Measurements from ENCODE around the gene ALX4. TPM values are rescaled to one million over a fixed set of nuclear protein-coding genes. Genes with fewer than 3 reads are reported as not detected.
A peak's percentile ranks its signal among the peaks of the same experiment; 100 is the strongest.

ALX4 gene
- total and polyA plus RNA-seq, 2 of the 8 experiments (the other 6 are each of a cell fraction or from before 2014, with no cell fraction given), result not detected

- Histone ChIP-seq H3K79me2 (ENCODE audit: control insufficient read depth in 1 of 2, insufficient read depth in 2 of 2, low read length in 2 of 2) (no peaks in the 10 kb centered on the region), H4K91ac (replicated peaks; ENCODE audit: insufficient read length, low read length) (no peak overlapping the region), H3K23ac (ENCODE audit: insufficient read length) (no peak overlapping the region), H3K9me3 (ENCODE audit: insufficient read depth in 2 of 2, low read depth in 1 of 2, low read length in 1 of 2) (no peaks in the 10 kb centered on the region), H3K56ac (replicated peaks; ENCODE audit: insufficient read length, low read depth, low read length) (no peak overlapping the region), H2BK120ac (replicated peaks; ENCODE audit: low read depth, low read length) (no peak overlapping the region), H3K18ac (ENCODE audit: extremely low read depth, low read length) (no peak overlapping the region), H2BK12ac (ENCODE audit: low read depth, low read length) (no peak overlapping the region), H3K4me1 (replicated peaks in 1 of 4; ENCODE audit: control insufficient read depth in 3 of 4, insufficient read depth in 4 of 4, low read length in 3 of 4) (no peaks in the 10 kb centered on the region; a peak in 1 of 7 replicates), H3K23me2 (ENCODE audit: low read depth, low read length) (no peaks in the 10 kb centered on the region), H4K8ac (ENCODE audit: extremely low read depth, insufficient read depth, low read length) (no peak overlapping the region), H3K9ac (replicated peaks in 1 of 4; ENCODE audit: extremely low read depth in 1 of 4, low read depth in 3 of 4, low read length in 3 of 4) (no peak overlapping the region), H3K4me2 (ENCODE audit: insufficient read depth in 1 of 2, low read depth in 2 of 2, low read length in 2 of 2) (no peak overlapping the region), H2BK20ac (ENCODE audit: low read length) (peak overlapping the region; percentile 55; the same call in 1 of the 2 replicates), H3K14ac (ENCODE audit: insufficient read length) (no peak overlapping the region), H4K5ac (ENCODE audit: insufficient read length, low read depth, low read length) (no peak overlapping the region), H3K4me3 (ENCODE audit: extremely low read depth in 1 of 4, insufficient read depth in 2 of 4, low read depth in 3 of 4, low read length in 4 of 4) (no peak overlapping the region), H3K27me3 (replicated peaks in 1 of 4; ENCODE audit: control insufficient read depth in 3 of 4, extremely low read depth in 1 of 4, insufficient read depth in 3 of 4, low read length in 3 of 4) (peaks cover 0 to 2% (median 0%) of the 10 kb centered on the region in 4 experiments; a peak in 2 of 7 replicates), H3K27ac (ENCODE audit: low read depth, low read length) (no peak overlapping the region), H3K36me3 (ENCODE audit: control insufficient read depth in 2 of 4, insufficient read depth in 4 of 4, low read length in 3 of 4) (no peaks in the 10 kb centered on the region), H3K79me1 (ENCODE audit: low read depth, low read length) (no peaks in the 10 kb centered on the region), H2BK15ac (ENCODE audit: low read length) (no peak overlapping the region), H3K4ac (replicated peaks; ENCODE audit: insufficient read length, low read depth, low read length) (no peak overlapping the region), H4K20me1 (replicated peaks in 1 of 2; ENCODE audit: control insufficient read depth in 1 of 2, insufficient read depth in 2 of 2, low read length in 2 of 2) (no peaks in the 10 kb centered on the region), H2BK5ac (ENCODE audit: low read depth, low read length) (no peak overlapping the region), H2AK5ac (ENCODE audit: low read depth, low read length) (no peak overlapping the region), H2AFZ (ENCODE audit: low read length) (no peak overlapping the region)
- WGBS, 2 experiments (ENCODE audit: extremely low coverage in 1 of 2, insufficient coverage in 1 of 2, insufficient read length in 1 of 2, insufficient replicate concordance in 2 of 2, low coverage in 1 of 2, low lambda C conversion rate in 2 of 2, missing lambda C conversion rate in 1 of 2), result 97% methylated on average over 3 of the region's 3 CpGs; no CpG with 5 or more reads in 1 of the 2 experiments
- CTCF ChIA-PET (ENCODE audit: partially characterized antibody), result interaction anchor here (1.1 to 2.4 kb wide), 2 partner anchors 9 to 213 kb away, joined by 5 to 8 read pairs; no protein-coding TSS in a partner anchor
- POLR2A ChIA-PET (ENCODE audit: partially characterized antibody), result no interaction called here
- FAIRE-seq (no peak), DNase-seq (ENCODE audit: low read depth in 1 of 2, low spot score in 2 of 2) (no peak)
- no peak for TF ChIP-seq CHD1 (IDR thresholded peaks at IDR 0.05; ENCODE audit: low read depth, low read length)
- TF ChIP-seq HDAC2 (IDR thresholded peaks at IDR 0.05; ENCODE audit: borderline replicate concordance in 1 of 2, low read depth in 2 of 2, low read length in 2 of 2), result no peak
- no peak for TF ChIP-seq SIN3A (conservative IDR thresholded peaks at IDR 0.05 in 1 of 2, IDR thresholded peaks at IDR 0.05 in 1 of 2; ENCODE audit: low read depth in 1 of 2, low read length in 2 of 2)
- TF ChIP-seq TBP (IDR thresholded peaks at IDR 0.05; ENCODE audit: low read depth, low read length), result no peak
- no peak for TF ChIP-seq MAFK (IDR thresholded peaks at IDR 0.05; ENCODE audit: low read depth, low read length)
- TF ChIP-seq PHF8 (conservative IDR thresholded peaks at IDR 0.05; ENCODE audit: low read depth, low read length), result no peak
- TF ChIP-seq MAX (IDR thresholded peaks at IDR 0.05), result no peak
- no peak for TF ChIP-seq EP300 (IDR thresholded peaks at IDR 0.05; ENCODE audit: borderline replicate concordance in 1 of 2, low read depth in 2 of 2, low read length in 2 of 2)
- TF ChIP-seq POU5F1 (IDR thresholded peaks at IDR 0.05; ENCODE audit: low read depth, low read length), result no peak
- TF ChIP-seq USF2 (IDR thresholded peaks at IDR 0.05; ENCODE audit: low read length), result no peak
- TF ChIP-seq E2F6 (IDR thresholded peaks at IDR 0.05), result no peak
Observed at GRCh38 chr11:44345781-44346180, 35.8 kb upstream of the ALX4 start.
